Stimulated activated CD4-positive, alpha-beta T cell treated with anti-CD3 and anti-CD28 coated beads, TNF-alpha, amount 100 ng/mL, for 24 hours (primary cell): Measurements from ENCODE around the gene THSD4.
"Not testable (repeated sequence)": the region's sequence is repeated elsewhere in the genome, so short reads cannot be mapped to it uniquely, and the experiment has no call there.

Experiments used
- DNase-seq, 3 experiments: peaks; one replicate each; pipeline ENCODE4 v3.0.0-alpha.2; 2020; ENCODE audit warnings: low read depth in 3 of 3

THSD4 gene

GRCh38 chr15:71294251-71294910 lies 179.1 kb downstream of the THSD4 start:
- no peak for DNase-seq

GRCh38 chr15:71294911-71295602 lies 179.8 kb downstream of the THSD4 start:
- no peak for DNase-seq

DNA sequence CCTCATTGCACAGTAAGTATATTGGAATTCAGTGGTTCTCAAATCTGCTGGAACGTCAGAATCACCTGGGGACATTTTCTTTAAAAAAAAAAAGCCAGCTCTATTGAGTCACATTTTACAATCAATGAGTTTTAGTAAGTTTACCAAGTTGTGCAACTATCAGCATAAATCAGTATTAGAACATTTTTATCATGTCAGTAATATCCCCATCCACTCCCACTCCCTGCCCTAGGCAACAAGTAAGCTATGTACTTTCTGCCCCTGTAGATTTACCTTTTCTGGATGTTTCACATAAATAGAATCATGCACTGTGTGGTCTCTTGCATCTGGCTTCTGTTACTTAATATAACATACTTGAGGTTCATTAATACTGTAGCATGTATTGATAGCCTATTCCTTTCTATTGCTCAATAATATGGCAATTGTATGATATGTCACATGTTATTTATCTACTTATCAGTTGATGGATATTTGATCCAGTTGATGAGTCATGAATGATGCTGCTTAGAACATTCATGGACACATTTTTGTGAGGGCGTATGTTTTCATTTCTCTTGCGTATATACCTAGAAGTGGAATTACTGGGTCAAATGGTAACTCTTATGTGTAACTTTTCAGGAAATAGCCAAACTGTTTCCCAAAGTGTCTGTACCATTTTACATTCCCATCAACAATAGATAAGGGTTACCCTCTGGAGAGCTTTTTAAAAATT lies 180.5 kb downstream of the THSD4 start:
- DNase-seq = no peak

DNA sequence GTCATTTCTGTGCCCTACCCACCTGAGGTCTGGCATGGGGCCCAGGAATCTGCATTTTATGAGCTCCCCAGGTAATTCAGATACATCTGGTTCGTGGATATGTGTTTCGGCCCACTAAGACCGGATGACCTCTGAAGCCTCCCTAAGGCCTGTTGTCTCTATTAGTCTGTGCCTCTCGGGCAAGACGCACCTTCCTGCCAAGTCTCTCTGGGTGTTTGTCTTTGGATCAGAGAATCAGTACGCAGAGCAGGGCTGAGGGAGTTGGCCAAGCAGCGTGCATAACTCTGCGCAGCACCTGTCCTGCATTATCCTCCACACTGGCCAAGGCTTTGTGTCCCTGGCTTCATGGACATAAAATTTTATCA lies 181.0 kb downstream of the THSD4 start:
- DNase-seq = no peak

DNA sequence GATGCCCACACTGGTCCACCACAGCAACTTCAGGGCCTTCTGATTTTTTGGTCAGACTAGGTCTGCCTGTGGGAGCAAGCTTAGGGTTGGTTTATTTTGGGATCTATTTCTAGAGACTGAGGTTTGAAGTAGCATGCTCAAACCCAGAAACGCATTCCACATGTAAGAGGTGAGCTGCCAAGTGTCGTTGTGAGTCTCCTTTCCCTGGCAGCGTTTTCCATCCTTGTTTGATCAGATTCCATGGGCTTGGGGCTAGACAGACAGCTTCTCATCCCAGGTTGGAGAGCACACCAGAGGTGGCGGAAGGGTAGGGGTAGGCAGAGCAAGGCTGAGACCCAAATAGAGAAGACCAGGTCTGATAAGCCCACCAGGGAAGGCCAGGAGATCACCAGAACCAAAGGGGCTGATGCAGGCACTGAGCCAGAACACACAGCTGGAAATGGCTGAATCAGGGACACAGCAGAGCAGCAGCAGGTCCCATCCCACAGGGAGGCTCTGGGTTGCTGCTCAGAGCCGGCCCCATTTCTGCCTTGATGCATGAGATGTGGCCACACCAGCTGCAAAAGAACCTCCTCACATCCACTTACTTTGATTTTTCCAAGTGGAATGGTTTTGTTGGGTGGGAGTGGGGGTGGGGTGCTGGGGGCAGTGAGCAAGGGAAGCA lies 186.8 kb downstream of the THSD4 start:
- DNase-seq = no peak

DNA sequence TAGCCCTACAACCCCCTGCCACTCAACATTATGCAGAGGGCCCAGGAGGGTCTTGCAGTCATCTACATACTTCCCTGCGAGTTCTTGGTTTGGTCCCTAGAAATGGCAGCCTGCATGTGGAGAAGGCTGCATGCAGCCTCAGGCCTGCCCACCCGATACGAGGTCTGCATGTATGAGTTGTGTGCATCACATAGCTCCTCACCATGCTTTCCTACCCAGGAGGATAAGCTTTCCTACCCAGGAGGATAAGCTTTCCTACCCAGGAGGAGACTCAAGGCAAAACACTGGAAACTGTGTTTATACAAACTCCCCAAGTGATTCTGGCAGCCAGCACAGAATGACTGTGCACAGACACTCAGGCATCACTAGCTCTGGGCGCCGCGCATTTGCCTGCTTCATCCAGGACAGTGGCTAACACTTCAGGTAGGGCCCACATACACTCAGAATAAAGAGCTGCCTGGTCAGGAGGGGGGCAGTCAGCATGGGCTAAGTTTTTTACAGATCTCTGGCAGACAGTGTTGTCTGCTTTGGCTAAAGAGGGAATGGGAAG lies 187.7 kb downstream of the THSD4 start:
- DNase-seq = no peak

- no peak for DNase-seq
These were observed 188.7 kb downstream of the THSD4 start for GRCh38 chr15:71303977-71304376.

GRCh38 chr15:71304681-71305080 lies 189.4 kb downstream of the THSD4 start:
- DNase-seq = no peak

GRCh38 chr15:71306538-71306937 lies 191.3 kb downstream of the THSD4 start:
- no peak for DNase-seq

- DNase-seq = no peak
These were observed 197.0 kb downstream of the THSD4 start for GRCh38 chr15:71312194-71312708.

GRCh38 chr15:71312731-71313460 lies 197.6 kb downstream of the THSD4 start:
- no peak for DNase-seq

GRCh38 chr15:71313806-71314205 lies 198.5 kb downstream of the THSD4 start:
- DNase-seq = no peak

DNA sequence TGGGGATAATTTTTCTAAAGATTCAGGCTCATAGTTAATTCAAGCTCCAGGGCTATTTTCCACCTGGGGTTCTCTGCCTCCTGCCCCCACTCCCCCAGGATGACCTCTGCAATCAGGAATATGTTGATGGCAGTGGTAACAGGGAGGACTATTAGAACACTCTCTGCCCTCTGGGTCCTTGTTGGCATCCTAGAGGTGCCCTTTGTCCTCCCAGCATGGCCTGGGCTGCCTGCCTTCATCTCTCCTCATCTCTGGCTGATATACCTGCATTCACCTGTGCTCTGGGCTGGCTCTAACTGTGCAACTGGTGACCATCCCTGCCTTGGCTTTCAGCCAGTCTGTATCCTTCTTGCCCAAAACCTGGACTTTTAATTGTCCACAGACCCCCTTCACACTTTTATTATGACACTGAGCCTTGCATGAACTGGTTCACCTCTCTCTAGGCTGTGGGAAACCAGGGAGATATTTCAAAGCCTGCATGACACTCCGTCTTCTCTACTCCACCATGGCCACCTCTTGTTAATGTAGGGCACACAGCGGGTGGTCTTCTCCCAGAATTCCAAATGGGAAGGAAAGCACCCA lies 199.8 kb downstream of the THSD4 start:
- DNase-seq = no peak

GRCh38 chr15:71316911-71317310 lies 201.6 kb downstream of the THSD4 start:
- DNase-seq = no peak

GRCh38 chr15:71319424-71319823 lies 204.2 kb downstream of the THSD4 start:
- DNase-seq = not testable (repeated sequence)

- DNase-seq = no peak
These were observed 204.7 kb downstream of the THSD4 start for GRCh38 chr15:71319935-71320334.

GRCh38 chr15:71323082-71323481 lies 207.8 kb downstream of the THSD4 start:
- DNase-seq = no peak

GRCh38 chr15:71323584-71323983 lies 208.3 kb downstream of the THSD4 start:
- DNase-seq = no peak

DNA sequence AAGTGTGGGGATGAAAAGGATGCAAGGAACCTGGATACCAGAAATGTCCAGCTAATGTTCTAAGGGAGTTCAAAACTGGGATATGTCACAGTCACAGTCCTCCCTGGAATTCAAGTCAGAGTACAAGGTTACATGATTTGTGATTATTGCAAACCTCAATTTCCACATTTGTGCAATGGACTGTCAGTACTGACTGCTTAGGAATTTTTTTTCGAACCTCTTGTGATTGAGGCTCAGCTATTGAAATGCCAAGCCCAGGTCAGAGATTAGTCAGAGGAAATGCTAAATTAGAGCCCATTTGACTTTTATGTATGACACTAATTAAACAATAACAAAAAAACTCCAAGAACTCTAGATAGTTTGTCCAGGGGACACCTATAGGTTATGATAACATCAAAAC lies 210.2 kb downstream of the THSD4 start:
- DNase-seq = no peak

DNA sequence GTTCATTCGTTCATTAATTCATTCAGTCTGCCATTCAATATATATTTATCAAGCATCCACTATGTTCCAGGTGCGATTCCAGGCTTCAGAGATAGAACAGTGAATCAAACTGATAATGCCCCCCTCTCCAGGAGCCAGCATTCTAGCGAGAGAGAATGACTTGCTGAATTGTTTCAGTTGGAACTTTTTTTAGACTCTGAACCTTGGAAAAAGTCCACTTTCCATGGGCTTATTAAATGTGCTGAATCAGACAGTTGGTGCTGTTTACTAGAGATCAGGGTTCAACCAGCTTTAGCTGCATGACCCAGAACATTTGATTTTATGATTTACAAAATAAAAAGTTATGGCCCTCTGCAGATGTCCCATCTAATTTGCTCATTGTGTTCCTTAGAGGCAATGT lies 213.2 kb downstream of the THSD4 start:
- no peak for DNase-seq

DNA sequence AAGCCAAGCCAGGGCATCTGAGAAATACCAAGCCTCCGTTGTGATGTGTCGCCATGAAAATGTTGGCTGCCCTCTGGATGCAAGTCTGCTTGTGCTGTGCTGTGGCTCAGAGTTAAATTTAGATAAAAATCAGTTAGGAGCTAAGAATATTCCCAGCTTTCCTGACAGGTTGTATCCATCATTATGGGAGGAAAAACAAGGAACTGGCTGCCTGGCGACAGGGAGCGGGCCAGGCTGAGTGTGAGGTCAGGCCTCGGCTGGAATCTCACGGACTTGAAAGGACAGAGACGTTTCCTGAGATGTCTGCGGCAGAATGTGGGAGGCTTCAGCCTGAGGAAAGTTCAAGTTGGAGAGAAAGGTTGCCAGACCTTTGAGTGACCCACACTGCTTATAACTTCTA lies 213.8 kb downstream of the THSD4 start:
- no peak for DNase-seq
